Stimulated activated naive CD8-positive, alpha-beta T cell treated with anti-CD3 and anti-CD28 coated beads, Interleukin-15, Interleukin-2, amounts not matched to agents 100 U/mL and 50 U/mL, for 24 hours (primary cell): ENCODE data around the gene C14orf180.
"Not testable (repeated sequence)": the region's sequence is repeated elsewhere in the genome, so short reads cannot be mapped to it uniquely, and the experiment has no call there.

Source experiments
- ATAC-seq: fragments of 150-1000 bp; cut with Tn5 transposase; one replicate; pipeline ENCODE4 v1.10.0; 2021
- DNase-seq: peaks from one replicate; pipeline ENCODE4 v3.0.0; 2021

The C14orf180 gene

GRCh38 chr14:104579939-104580338 lies 375 bp downstream of the C14orf180 start:
- DNase-seq, ATAC-seq: not testable (repeated sequence)

- no peak for DNase-seq
Observed at GRCh38 chr14:104580961-104581360, 1.4 kb downstream of the C14orf180 start.

GRCh38 chr14:104581521-104581920 lies 2.0 kb downstream of the C14orf180 start:
- ATAC-seq, result no peak
- no peak for DNase-seq

More at GRCh38 chr14:104580961-104581360, 1.4 kb downstream of the C14orf180 start:
- ATAC-seq, result no peak

GRCh38 chr14:104582005-104582404 lies 2.4 kb downstream of the C14orf180 start:
- ATAC-seq (no peak), DNase-seq (no peak)

- DNase-seq, result no peak
- ATAC-seq, result no peak
Observed at GRCh38 chr14:104582662-104583061, 3.1 kb downstream of the C14orf180 start.

- ATAC-seq, result no peak
- DNase-seq, result no peak
Observed at GRCh38 chr14:104583424-104584306, 4.1 kb downstream of the C14orf180 start.

DNA sequence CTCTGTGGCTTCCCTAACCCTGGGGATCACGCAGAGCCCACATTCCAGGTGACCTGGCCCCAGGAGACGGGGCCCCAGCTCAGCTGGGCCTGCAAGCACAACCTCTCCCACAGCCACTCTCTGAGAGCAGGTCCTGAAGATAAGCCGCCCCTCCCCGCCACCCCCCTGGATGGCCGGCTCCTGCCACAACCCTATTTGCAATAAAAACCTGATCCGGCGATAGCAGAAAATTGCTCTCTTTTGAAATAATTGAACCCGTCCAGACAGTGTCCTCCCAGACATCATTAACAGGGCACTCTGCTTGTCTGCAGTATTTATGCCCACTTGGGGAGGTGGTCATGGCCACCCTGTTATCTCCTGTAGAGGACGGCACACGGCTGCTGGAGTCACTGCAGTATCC lies 5.0 kb downstream of the C14orf180 start:
- ATAC-seq (no peak), DNase-seq (no peak)

DNA sequence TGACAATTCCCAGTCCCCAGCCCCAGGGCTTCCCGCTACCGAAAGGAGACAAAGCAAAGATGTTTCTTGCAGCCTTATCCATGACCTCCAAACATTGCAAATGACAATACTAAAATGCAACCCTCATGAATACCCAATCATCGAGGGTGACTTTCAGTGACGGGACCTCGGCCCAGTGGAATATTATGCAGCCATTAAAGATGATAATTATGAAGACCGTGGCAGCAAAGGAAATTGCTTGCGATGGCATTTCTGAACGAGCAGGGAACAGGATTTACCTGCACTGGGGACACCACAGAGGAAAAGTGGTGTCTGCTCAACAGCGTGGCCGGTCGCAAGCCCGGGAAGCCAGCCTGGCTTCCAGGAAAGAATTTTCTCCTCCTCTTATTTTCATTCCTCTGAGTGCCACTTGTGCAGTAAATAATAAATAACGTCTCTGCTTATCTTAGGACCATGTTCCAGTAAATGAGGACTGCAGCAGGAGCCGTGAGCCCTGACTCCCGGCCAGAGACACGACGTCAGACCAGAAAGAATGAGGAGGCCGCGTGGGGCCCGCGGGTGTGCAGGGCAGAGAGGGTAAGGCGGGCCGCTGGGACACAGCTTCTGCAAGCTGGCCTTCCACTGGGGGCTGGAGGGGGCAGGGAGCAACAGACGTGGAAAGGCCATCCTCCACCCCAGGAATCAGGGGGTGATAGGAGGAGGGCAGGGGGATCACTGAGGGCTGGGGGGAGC lies 6.6 kb downstream of the C14orf180 start:
- DNase-seq, result no peak
- ATAC-seq, result no peak

- ATAC-seq, result no peak
- DNase-seq, result no peak
Observed at GRCh38 chr14:104586832-104587620, 7.5 kb downstream of the C14orf180 start.

- no peak for ATAC-seq
- no peak for DNase-seq
Observed at GRCh38 chr14:104587641-104588040, 8.1 kb downstream of the C14orf180 start.

DNA sequence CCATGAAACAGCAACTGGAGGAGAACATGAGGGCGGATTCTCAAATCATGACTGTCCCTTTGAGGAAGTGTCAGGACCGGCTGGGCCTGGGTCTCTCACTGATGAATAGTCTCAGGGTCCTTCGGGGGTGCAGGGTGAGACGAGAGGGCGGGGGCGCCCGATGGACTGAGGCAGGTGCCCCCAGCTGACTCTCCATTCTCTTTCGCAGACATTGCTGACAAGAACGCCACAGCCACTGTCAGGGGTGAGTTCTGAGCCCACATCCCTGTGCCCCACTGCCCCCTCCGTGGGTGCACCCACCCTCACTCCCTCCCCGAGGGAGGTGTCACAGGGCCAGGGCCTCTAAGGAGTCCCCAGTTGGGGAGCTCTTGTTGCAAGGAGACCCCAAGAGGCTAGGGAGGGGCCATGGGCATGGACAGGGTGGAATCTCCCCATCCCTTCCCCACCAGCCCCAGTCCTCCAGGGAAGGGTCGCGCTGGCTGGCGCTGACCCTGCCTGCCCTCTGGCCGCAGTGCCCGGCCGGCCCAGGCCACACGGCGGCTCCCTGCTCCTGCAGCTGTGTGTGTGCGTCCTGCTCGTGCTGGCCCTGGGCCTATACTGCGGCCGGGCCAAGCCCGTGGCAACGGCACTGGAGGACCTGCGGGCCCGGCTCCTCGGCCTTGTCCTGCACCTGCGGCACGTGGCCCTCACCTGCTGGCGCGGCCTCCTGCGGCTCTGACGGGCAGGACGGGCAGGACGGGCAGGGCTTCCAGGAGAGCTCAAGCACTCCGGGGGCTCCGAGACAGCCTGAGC lies 8.7 kb downstream of the C14orf180 start:
- no peak for DNase-seq
- no peak for ATAC-seq

DNA sequence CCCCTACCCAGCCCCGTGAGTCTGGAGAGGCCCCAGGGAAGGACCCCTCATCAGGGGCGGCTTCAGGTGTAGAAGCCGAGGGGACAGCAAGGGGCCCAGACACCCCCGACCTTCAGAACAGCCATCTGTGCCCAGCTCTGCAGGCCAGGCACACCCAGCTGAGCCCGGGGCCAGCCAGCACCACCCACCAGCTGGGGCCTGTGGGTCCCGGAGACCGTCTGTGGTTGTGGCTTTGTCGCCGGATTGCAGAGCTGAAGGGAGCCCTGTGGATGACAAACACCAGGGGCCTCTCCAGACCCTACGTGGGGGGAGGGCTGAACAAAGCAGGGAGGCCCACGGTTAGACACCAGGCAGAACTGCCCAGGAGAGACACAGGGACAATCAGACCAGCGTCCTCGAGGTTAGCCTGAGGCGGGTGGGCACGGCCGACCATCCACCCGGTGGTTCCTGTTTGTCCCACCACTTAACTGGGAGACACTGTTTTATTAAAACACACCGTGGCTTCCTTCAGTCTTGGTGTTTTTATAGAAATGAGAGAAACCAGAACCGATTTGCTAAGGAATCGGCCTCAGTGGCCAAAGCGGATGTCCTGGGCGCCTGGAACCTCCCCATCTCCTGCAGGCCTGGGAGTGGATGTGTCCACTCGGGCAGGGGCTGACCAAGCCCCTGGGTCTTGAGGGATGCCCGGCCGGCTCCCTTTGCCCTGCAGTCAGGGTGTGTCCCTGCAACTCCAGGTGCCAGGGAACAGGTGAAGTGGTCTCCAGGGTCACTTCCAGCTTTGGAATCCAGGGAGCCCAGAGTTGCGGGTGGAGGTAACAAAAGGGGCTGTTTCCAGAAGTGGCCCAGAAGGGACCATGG lies 10.0 kb downstream of the C14orf180 start:
- ATAC-seq (no peak), DNase-seq (no peak)

DNA sequence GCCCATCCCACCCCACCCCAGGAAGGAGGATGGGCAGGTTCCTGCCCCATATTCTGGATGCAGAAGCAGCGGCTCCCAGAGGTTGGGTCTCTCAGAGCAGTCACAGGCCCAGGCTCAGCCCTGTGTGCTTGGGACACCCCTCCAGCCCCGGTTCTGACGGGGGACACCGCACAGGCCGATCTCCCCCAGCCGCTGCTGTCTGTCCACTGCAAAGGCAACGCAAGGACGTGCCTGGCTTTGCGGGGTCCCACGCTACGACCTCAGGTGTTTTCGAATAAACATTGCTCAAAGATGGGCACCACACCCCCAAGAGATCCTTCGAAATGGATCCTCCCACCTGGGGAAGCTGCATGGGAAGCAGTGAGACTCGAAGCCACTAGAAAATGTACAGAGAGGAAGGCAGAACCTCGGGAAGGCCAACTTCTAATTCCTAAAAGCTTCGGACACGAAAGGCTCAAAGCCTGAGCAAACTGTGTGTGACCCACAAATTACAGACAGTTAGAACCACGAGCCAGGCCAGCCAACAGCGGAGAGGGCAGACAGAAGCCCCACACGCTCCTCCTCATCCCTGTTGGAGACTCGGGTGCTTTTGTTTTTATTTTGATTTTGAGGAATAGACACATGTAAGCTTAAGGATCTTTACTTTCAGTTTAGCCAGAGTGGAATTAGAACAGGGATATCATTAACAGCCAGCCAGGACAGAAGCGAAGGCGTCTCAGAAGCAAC lies 10.8 kb downstream of the C14orf180 start:
- ATAC-seq, result no peak

DNA sequence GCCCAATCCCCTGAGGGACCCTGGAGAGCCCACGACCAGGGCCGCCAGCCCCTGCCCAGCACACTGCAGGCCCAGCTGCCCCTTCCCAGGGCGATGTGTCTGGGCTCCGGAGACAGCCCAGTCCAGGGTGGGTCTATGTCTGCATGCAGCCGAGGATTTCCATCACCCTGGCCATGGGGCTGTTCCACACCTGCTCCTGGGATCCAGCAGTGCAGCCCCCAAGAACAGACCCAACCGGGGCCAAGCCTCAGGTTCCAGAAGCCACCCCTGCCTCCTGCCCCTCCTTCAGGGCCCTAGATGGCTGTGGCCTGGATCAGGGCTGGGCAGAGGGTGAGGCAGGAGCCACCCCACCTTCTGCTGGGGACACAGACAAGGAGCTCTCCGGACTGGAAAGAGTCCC lies 11.5 kb downstream of the C14orf180 start:
- ATAC-seq, result no peak

More for the DNA sequence above, 10.8 kb downstream of the C14orf180 start:
- no peak for DNase-seq

GRCh38 chr14:104591506-104592291 lies 12.1 kb downstream of the C14orf180 start:
- DNase-seq (no peak), ATAC-seq (no peak)

More for the DNA sequence above, 11.5 kb downstream of the C14orf180 start:
- DNase-seq, result no peak

GRCh38 chr14:104592292-104592672 lies 12.7 kb downstream of the C14orf180 start:
- DNase-seq (no peak), ATAC-seq (no peak)

GRCh38 chr14:104592785-104593184 lies 13.2 kb downstream of the C14orf180 start:
- ATAC-seq, result no peak
- no peak for DNase-seq

GRCh38 chr14:104593241-104593701 lies 13.7 kb downstream of the C14orf180 start:
- DNase-seq (no peak), ATAC-seq (no peak)

- no peak for ATAC-seq
Observed at GRCh38 chr14:104593710-104594136, 14.2 kb downstream of the C14orf180 start.

More at GRCh38 chr14:104593710-104594136, 14.2 kb downstream of the C14orf180 start:
- DNase-seq, result no peak
